ENCODE data around the gene BCR.

DNA sequence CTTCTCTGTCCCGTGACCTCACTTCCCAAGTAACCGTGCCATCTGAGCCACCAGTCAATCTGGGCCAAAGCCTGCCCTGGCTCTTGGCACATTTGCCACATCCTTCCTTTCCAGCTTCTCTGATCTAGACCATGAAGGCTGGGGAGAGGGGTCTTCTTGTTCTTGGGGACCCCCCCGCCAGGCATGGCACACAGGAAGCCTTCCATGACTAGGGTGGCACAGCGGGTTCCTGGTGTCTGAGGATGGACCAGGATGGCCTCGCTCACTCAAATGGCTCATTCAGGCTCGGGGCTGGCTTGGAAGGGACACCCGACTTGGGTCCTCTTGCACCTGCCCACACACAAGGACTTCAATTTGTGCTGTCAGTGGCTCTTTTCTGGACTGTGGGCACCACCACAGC lies 121.3 kb downstream of the BCR start:
- TF ChIP-seq POLR2A (IDR thresholded peaks at IDR 0.05; ENCODE audit: low read length) (no peak), GATA1 (IDR thresholded peaks at IDR 0.05; ENCODE audit: low read depth, low read length) (no peak)
